Spleen (tissue), 11 donors: ENCODE measurements around the gene THSD7A. TPM values are rescaled to one million over a fixed set of nuclear protein-coding genes. Genes with fewer than 3 reads are reported as not detected.

Source experiments
- DNase-seq: peaks from one replicate; pipeline ENCODE4 v3.0.0-alpha.2; 2020
- H3K27ac ChIP-seq, 8 donors: fragments of 200-600 bp; sonication (generic) in 7 of 8; 1 replicate in 4 of 8; 2 replicates in 4 of 8; pipeline versions ENCODE4 v1.5.0 to v1.8.0; 2016 to 2021; ENCODE audit warnings: inconsistent platforms in 4 of 8, mild to moderate bottlenecking in 4 of 8, moderate library complexity in 1 of 8
- H3K27me3 ChIP-seq, 7 donors: fragments of 200-600 bp; sonication (generic) in 6 of 7; replicated peaks in 1 of 7; 1 replicate in 4 of 7; 2 replicates in 3 of 7; pipeline versions ENCODE4 v1.5.0 to v1.8.0; 2016 to 2021; ENCODE audit warnings: inconsistent platforms in 3 of 7, mild to moderate bottlenecking in 1 of 7
- H3K36me3 ChIP-seq, 6 donors: fragments of 200-600 bp; sonication (generic) in 5 of 6; 1 replicate in 4 of 6; 2 replicates in 2 of 6; pipeline versions ENCODE4 v1.5.0 to v1.8.0; 2016 to 2021; ENCODE audit warnings: inconsistent platforms in 2 of 6
- H3K4me1 ChIP-seq, 6 donors: fragments of 200-600 bp; sonication (generic) in 5 of 6; 1 replicate in 3 of 6; 2 replicates in 3 of 6; pipeline versions ENCODE4 v1.5.0 to v1.8.0; 2016 to 2021; ENCODE audit warnings: inconsistent platforms in 3 of 6
- H3K4me3 ChIP-seq, 8 donors: fragments of 200-600 bp; sonication (generic) in 7 of 8; 1 replicate in 4 of 8; 2 replicates in 4 of 8; pipeline versions ENCODE4 v1.5.0 to v1.8.0; 2016 to 2021; ENCODE audit warnings: inconsistent platforms in 4 of 8, mild to moderate bottlenecking in 4 of 8, moderate library complexity in 2 of 8
- H3K9me3 ChIP-seq, 8 donors: fragments of 200-600 bp; sonication (generic) in 7 of 8; 1 replicate in 4 of 8; 2 replicates in 4 of 8; pipeline versions ENCODE4 v1.5.0 to v1.8.0; 2016 to 2021; ENCODE audit warnings: inconsistent platforms in 4 of 8
- CTCF ChIP-seq, 11 experiments: fragments of 200-600 bp in 7 of 11; fragments of 450-650 bp in 4 of 11; sonication (generic) in 4 of 11; IDR thresholded peaks in 8 of 11; conservative IDR thresholded peaks in 3 of 11; 1 replicate in 7 of 11; 2 replicates in 4 of 11; pipeline versions ENCODE4 v1.4.0 to v1.8.0; 2016 to 2021; ENCODE audit warnings: antibody characterized with exemption in 11 of 11, inconsistent platforms in 4 of 11, mild to moderate bottlenecking in 1 of 11
- POLR2A ChIP-seq, 3 donors: fragments of 450-650 bp; IDR thresholded peaks; one replicate each; pipeline ENCODE4 v1.5.1; 2017; ENCODE audit warnings: antibody characterized with exemption in 3 of 3, mild to moderate bottlenecking in 1 of 3
- POLR2AphosphoS5 ChIP-seq, 3 donors: sonication (generic); formaldehyde crosslinking; IDR thresholded peaks; one replicate each; pipeline ENCODE4 v1.5.1; 2017; ENCODE audit warnings: antibody characterized with exemption in 3 of 3
- WGBS, 5 donors: extraction: QIAGEN DNeasy Blood & Tissue Kit in 3 of 5; methylation state at CpG; one replicate each; pipeline versions ENCODE4 v1.1.5 to v1.1.7; 2013 to 2018; 5-methylcytosine and 5-hydroxymethylcytosine counted together
- intact Hi-C: fragments of 100-400 bp; cut with DNase I; formaldehyde crosslinking; loops from one replicate; pipeline ENCODE4 v1.15.0; 2023; ENCODE audit warnings: low total_unique reads
- polyA plus RNA-seq, 3 donors: library from polyadenylated mRNA; stranded (reverse); fragments of 200-250 nt; gene quantifications; one replicate each; pipeline ENCODE4 v1.2.1, GENCODE V29; 2013
- total RNA-seq, 7 donors: library from RNA; depleted of rRNA in 3 of 7; stranded (reverse); fragments of >200 nt in 3 of 7; fragmentation: NEBNext Ultra II Directional in 4 of 7; extraction: Animal tissue kit (Norgen Biotek cat#: 25700) in 4 of 7; gene quantifications; one replicate each; pipeline versions ENCODE4 v1.1.0 to v1.2.1, GENCODE V29; 2016 to 2021
- donor health status: healthy with polysubstance abuse.
- donor health status: DM: no; HTN: no; CAD: no; lungs with moderate emphysema.
- donor health status: DM: no; HTN: no; CAD: no.
- donor health status: Bipolar disorder and iron deficiency.
- donor health status: healthy.
- donor health status: DM: no; HTN: no; CAD: no.
- donor health status: DM: yes; HTN: yes; CAD: no.

THSD7A gene
- total and polyA plus RNA-seq, 10 donors: 0.29 to 8.7 (median 4.2) TPM

- no peaks in the 10 kb centered on the region for H3K36me3 ChIP-seq
- TF ChIP-seq POLR2AphosphoS5 (IDR thresholded peaks at IDR 0.05): no peak
- no peak for TF ChIP-seq CTCF (IDR thresholded peaks at IDR 0.05 in 8 of 11, conservative IDR thresholded peaks at IDR 0.05 in 3 of 11)
- no peak for TF ChIP-seq POLR2A (IDR thresholded peaks at IDR 0.05)
- 85 to 93% (median 87%) methylated on average over 1 of the region's 1 CpG for WGBS, 5 donors
- DNase-seq: no peak
- H3K27ac ChIP-seq: no peak overlapping the region
- H3K27me3 ChIP-seq: no peaks in the 10 kb centered on the region
- intact Hi-C loops: no loop called here
- no peaks in the 10 kb centered on the region for H3K4me1 ChIP-seq
- H3K4me3 ChIP-seq: no peak overlapping the region
- H3K9me3 ChIP-seq: peaks cover 0 to 10% (median 4%) of the 10 kb centered on the region in 8 donors
These were observed 473.4 kb downstream of the THSD7A start for GRCh38 chr7:11358637-11359036.

GRCh38 chr7:11355399-11356005, 476.5 kb downstream of the THSD7A start:
- Histone ChIP-seq H3K27me3 (no peaks in the 10 kb centered on the region), H3K9me3 (peaks cover 0 to 10% (median 4%) of the 10 kb centered on the region in 8 donors), H3K4me1 (no peaks in the 10 kb centered on the region), H3K27ac (no peak overlapping the region), H3K4me3 (no peak overlapping the region), H3K36me3 (no peaks in the 10 kb centered on the region)
- TF ChIP-seq CTCF (IDR thresholded peaks at IDR 0.05 in 8 of 11, conservative IDR thresholded peaks at IDR 0.05 in 3 of 11) (no peak), POLR2AphosphoS5 (IDR thresholded peaks at IDR 0.05) (no peak), POLR2A (IDR thresholded peaks at IDR 0.05) (no peak)
- intact Hi-C loops: no loop called here
- no peak for DNase-seq
- WGBS, 5 donors: 48 to 57% (median 53%) methylated on average over 5 of the region's 5 CpGs

- H3K4me3 ChIP-seq: no peak overlapping the region
- no peak overlapping the region for H3K27ac ChIP-seq
- peaks cover 0 to 7% (median 5%) of the 10 kb centered on the region in 6 donors for H3K4me1 ChIP-seq
- peaks cover 0 to 8% (median 0%) of the 10 kb centered on the region in 7 donors for H3K27me3 ChIP-seq
- H3K9me3 ChIP-seq: no peaks in the 10 kb centered on the region
- intact Hi-C loops: no loop called here
- no peaks in the 10 kb centered on the region for H3K36me3 ChIP-seq
- TF ChIP-seq POLR2AphosphoS5 (IDR thresholded peaks at IDR 0.05) (no peak), POLR2A (IDR thresholded peaks at IDR 0.05) (no peak), CTCF (IDR thresholded peaks at IDR 0.05 in 8 of 11, conservative IDR thresholded peaks at IDR 0.05 in 3 of 11) (no peak)
- WGBS, 5 donors: 53 to 70% (median 58%) methylated on average over 2 of the region's 2 CpGs
- no peak for DNase-seq
These were observed 485.7 kb downstream of the THSD7A start for GRCh38 chr7:11346302-11346701.

- no peak overlapping the region for H3K4me3 ChIP-seq
- H3K4me1 ChIP-seq: peaks cover 0 to 7% (median 5%) of the 10 kb centered on the region in 6 donors
- DNase-seq: no peak
- H3K27me3 ChIP-seq: peaks cover 0 to 8% (median 0%) of the 10 kb centered on the region in 7 donors
- 79 to 92% (median 91%) methylated on average over 2 of the region's 2 CpGs for WGBS, 5 donors
- TF ChIP-seq POLR2A (IDR thresholded peaks at IDR 0.05): no peak
- TF ChIP-seq CTCF (IDR thresholded peaks at IDR 0.05 in 8 of 11, conservative IDR thresholded peaks at IDR 0.05 in 3 of 11): no peak
- TF ChIP-seq POLR2AphosphoS5 (IDR thresholded peaks at IDR 0.05): no peak
- no peak overlapping the region for H3K27ac ChIP-seq
- no peaks in the 10 kb centered on the region for H3K36me3 ChIP-seq
- intact Hi-C loops: no loop called here
- no peaks in the 10 kb centered on the region for H3K9me3 ChIP-seq
These were observed 486.4 kb downstream of the THSD7A start for GRCh38 chr7:11345621-11346020.
